Right kidney (tissue), 9 donors: Measurements from ENCODE around the gene RFX2.
A peak's percentile ranks its signal among the peaks of the same experiment; 100 is the strongest.
"Not testable (repeated sequence)": the region's sequence is repeated elsewhere in the genome, so short reads cannot be mapped to it uniquely, and the experiment has no call there.

Source experiments
- DNase-seq: peaks from one replicate; pipeline ENCODE4 v3.0.0-alpha.2; 2016
- long read RNA-seq, 8 donors: transcript quantifications; one replicate each; lab custom pipeline, GENCODE V29; 2026

Gene RFX2
- long read RNA-seq, donor 1, partial matches to known transcripts, result 0 of 1 reads
- long read RNA-seq, donor 1, other reads (novel, unspliced or antisense), result 0 of 1 reads
- long read RNA-seq, donor 2, result 0 reads
- long read RNA-seq, donor 3, result 0 reads
- long read RNA-seq, donor 4, partial matches to known transcripts, result 0 of 1 reads
- long read RNA-seq, donor 4, other reads (novel, unspliced or antisense), result 0 of 1 reads
- long read RNA-seq, donor 5, result 0 reads
- long read RNA-seq, donor 6, partial matches to known transcripts, result 0 of 1 reads
- long read RNA-seq, donor 6, other reads (novel, unspliced or antisense), result 0 of 1 reads
- long read RNA-seq, donor 7, result 0 reads
- long read RNA-seq, donor 8, partial matches to known transcripts, result 0 of 1 reads
- long read RNA-seq, donor 8, other reads (novel, unspliced or antisense), result 0 of 1 reads

DNA sequence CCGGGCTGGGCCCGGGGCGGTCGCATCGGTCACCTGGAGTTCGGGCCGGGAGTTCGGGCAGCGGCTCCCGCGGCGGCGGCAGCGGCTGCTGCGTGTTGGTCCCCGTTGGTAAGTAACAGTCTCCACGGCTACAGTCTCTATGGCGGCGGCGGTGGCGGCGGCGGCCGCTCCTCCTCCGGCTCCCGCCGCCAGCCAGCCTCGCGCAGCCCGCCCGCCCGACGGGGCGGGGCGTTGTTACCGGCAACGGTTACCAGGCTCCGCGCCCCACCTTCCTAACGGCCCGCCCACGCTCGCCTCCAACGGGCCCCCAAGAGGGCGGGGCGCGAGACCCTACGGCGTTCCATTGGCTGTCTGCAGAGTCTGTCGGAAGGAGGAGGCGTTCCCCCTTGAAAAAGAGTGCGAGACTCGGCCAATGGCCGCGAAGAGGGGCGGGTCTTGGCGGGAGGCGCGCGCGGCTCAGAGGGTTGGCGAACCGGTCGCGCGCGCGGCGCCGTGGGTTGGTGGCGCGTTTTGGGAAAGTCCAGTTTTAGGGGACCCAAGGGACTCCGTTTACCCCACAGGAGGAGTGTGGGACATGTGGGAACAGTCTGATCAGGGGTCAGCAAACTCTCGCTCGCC is at the start of gene RFX2:
RFX2 (minus strand) TSS at position 141 of the 618 bp plus-strand sequence. CDS start 63,004 bp downstream, outside the sequence.
- peak; percentile 95 for DNase-seq

DNA sequence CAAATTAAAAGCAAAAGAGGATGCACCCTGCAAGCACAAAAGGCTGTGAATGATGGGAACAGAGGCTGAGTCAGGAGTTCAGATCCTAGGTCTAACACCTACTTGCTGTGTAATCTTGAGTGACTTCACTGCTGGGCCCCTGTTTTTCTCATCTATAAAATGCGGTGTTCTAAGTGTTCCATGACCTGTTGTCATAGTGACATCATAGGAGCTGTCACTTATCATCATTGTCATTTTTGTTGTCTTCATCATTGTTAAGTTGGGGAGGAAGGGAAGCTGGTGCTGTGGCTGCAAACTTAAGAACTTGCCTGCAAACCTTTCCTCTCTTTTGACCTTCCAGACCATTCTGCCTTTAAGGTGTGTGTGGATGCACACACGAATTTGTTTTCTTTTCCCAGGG is 45.7 kb upstream of the RFX2 start:
- DNase-seq, result no peak

DNA sequence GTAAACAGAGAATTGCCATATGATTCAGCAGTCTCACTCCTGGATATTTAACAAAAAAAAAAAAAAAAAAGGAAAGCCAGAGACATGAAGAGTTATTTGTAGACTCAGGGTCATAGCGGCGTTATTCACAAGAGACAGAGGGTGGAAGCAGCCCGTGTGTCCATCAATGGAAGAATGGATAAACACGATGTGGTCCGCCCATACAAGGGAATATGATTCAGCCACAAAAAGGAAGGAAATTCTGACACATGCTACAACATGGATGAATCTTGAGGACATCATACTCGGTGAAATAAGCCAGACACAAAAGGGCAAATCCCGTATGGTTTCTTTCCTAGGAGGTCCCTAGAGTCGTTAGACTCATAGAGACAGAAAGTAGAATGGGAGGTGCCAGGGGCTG is 40.0 kb upstream of the RFX2 start:
- no peak for DNase-seq

DNA sequence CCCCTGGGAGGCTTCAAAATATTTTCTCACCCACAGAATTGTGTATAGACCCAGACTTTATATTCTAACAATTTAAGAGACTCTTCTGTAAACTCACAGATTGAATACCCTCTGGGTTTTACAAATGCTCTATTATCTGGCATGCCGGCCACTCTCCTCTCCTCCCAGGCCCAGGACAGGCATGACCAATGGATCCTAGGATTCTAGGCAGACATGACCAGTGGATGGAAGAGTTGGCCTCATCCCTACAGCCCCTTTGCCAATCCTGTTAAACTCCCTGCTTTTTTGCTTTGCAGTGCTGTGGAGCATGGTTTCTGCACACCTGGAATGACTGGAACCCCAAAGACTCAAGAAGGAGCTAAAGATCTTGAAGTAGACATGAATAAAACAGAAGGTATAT is 30.9 kb upstream of the RFX2 start:
- DNase-seq, result no peak

DNA sequence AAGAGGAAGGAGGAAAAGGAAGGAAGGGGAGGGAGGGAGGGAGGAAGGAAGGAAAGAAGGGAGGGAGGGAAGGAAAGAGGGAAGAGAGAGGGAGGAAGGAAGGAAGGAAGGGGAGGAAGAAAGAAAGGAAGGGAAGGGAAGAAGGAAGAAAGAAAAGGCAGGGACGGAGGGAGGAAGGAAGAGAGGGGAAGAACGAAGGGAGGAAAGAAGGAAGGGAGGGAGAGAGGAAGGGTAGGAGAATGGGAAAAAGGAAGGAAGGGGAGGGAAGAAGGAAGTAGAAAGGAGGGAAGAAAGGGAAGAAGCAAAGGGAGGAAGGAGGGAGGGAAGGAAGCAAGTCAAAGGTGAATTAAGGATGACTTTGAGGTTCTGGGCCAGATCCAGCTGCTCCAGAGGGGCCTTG is 28.2 kb upstream of the RFX2 start:
- DNase-seq, result no peak

- no peak for DNase-seq
These were observed 27.8 kb upstream of the RFX2 start for GRCh38 chr19:6138066-6138465.

GRCh38 chr19:6133231-6133630 is 22.9 kb upstream of the RFX2 start:
- DNase-seq, result no peak

DNA sequence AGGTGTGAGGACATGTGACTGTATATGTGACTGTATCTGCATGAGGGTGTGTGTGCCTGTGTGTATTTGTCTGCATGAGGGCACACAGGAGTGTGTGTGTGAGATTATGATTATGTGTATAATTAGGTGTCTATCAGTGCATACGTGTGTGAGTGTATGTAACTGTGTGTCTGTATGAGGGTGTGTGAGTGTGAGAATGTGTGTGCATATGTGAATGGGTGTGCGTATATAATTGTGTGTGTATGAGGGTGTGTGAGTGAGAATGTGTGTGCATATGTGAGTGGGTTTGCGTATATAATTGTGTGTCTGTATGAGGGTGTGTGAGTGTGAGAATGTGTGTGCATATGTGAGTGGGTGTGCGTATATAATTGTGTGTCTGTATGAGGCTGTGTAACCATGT is 22.2 kb upstream of the RFX2 start:
- no peak for DNase-seq

GRCh38 chr19:6127716-6128335 is 17.5 kb upstream of the RFX2 start:
- DNase-seq, result no peak

- peak; percentile 10 for DNase-seq
These were observed 16.2 kb upstream of the RFX2 start for GRCh38 chr19:6126335-6126974.

- no peak for DNase-seq
These were observed 15.3 kb upstream of the RFX2 start for GRCh38 chr19:6125571-6125989.

GRCh38 chr19:6119031-6119430 is 8.7 kb upstream of the RFX2 start:
- no peak for DNase-seq

DNA sequence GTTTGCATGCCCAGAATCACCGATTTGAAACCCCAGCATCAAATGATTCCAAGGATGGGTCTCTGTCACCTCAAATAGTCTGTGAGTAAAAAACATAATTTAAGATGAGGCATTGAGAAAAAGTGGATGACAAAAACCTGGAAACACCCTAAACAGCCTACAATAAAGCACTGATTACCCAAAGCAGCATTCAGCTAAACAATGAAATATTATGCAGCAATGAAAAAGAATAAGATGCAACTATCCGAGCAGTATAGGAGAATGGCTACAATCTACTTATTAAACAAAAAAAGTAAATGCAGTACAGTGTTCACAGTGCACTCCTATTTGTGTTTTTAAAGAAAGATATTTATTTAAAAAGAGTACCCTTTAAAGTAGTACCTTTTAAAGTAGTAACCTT is 7.7 kb upstream of the RFX2 start:
- no peak for DNase-seq

DNA sequence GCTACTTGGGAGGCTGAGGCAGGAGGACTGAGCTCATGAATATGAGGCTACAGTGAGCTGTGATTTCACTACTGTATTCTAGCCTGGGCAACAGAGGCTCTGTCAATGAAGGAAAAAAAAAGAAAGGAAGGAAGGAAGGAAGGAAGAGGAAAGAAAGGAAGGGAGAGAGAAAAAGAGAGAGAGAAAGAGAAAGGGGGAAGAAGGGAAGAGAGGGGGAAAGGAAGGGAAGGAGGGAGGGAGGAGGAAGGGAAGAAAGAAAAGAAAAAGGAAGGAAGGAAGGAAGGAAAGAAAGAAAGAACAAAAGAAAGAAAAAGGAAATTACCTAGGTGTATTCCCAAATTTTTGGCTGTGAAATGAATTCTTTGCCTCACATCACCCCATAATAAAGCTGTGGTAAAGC is 7.2 kb upstream of the RFX2 start:
- no peak for DNase-seq

DNA sequence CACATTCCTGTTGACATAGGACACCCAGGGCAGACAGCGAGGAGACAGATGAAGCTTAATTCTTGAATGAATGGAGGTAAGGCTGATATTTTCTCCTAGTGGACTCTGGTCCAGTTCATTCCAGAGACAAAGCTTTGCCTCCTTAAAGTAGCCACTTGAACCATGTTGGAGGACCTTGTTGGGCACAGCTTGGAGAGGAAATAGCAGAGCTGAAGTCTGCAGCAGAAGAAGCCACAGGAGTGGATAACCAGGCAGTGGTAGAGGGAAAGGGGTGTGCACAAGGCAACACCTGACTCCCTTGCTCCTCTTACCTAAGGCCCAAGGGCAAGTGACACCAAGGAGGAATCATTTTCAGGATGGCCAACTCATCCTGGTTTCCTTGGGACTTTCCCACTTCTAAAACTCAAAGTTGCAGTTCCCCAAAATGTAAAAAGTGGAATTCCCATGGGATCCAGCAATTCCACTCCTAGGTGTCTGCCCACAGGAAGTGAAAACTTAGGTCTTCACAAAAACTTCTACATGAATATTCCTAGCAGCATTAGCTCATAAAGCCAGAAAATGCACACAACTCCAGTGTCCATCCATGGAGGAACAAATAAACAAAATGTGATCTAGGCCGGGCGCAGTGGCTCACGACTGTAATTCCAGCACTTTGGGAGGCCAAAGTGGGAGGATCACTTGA is 6.6 kb upstream of the RFX2 start:
- no peak for DNase-seq

DNA sequence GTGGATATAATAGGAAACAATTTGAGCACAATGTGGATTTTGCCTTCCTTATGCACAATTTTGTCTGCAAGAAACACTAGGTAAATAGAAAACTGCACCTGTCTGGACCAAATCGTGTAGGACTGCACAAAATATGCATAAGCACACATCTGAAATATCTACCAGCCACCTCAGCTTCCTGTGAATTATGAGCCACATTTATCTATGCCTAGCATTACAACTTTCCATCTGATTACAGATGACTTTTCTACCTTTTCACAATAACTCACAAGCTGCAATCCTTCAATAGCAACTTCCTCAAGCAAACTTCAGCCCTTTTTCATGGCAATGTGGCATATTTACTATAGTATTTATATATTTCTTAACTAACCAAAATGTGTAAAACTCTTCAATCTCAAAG is 5.7 kb upstream of the RFX2 start:
- DNase-seq, result no peak

DNA sequence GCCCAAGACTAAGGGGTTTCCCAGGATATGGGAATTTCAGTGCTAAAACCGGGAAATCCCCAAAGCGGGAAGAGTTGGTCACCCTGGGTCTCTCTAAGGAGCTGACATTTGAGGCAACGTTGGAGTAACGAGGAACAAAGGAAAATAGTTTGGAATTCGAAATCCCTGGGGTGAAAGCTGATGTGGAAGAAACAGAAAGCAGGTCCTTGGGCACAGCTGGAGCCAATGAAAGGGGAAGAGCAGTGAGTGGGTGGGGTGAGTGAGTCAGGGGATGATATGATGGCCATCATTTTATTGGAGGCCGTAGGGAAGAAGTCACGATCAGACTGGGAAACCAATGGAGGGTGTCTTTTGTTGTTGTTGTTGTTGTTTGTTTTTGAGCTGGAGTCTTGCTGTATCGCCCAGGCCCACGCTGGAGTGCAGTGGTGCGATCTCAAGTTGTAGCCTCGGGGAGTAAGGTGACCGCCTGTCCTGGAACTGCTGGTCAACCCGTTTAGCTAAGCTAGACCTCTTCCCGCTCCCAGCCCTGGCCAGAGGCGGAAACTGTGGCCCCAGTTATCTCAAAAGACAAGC is 3.4 kb upstream of the RFX2 start:
- no peak for DNase-seq

DNA sequence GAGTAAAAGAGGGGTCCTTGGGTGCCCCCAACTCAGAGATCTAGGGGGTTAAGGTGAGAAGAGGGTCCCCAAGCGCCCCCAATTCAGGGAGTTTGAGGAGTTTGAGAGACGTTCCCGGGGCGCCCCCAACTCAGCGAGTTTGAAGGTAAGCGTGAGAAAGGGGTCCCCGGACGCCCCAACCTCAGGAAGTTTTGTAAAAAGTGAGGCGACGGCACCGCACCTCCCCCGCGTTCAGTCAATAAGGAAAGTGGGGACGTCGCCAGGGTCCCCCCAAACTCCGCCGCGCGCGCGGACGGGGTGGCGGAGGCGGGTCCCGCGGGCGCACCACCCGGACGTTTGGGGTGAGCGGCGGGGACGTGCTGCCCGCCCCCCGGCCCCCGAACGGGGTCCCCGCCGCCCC is 353 bp downstream of the RFX2 start:
- peak; percentile 21 for DNase-seq

GRCh38 chr19:6108721-6109633 is 1.3 kb downstream of the RFX2 start:
- DNase-seq, result peak; percentile 80

DNA sequence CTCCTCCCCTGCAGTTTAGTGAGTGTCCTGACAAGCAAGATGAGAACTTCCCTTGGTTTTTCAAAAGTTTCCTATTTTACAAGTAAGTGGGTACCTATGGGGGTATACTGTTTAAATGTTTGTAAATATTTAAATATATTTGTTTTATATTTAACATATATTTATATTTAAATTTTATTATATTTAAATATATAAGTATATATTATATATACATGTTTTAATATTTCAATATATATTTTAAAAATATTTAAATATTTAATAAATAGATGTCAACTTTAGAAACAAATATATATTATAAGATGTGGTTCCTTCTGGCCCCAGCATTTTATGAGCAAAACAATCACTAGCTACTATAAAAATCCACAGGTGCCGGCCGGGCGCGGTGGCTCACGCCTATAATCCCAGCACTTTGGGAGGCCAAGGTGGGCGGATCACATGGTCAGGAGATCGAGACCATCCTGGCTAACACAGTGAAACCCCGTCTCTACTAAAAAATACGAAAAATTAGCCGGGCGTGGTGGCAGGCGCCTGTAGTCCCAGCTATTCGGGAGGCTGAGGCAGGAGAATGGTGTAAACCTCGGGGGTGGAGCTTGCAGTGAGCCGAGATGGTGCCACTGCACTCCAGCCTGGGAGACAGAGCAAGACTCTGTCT is 3.5 kb downstream of the RFX2 start:
- DNase-seq, result not testable (repeated sequence)
